IMR-90 (cell line): ENCODE results near the gene GKN2.

Source experiments
- CEBPB ChIP-seq: IDR thresholded peaks from 2 replicates; pipeline ENCODE4 v1.6.1; 2012; ENCODE audit warnings: low read depth, low read length, improper control_type of control experiment
- FOS ChIP-seq: fragments of 150-350 bp; IDR thresholded peaks from 2 replicates; pipeline ENCODE4 v1.6.1; 2016; ENCODE audit warnings: low read depth, low read length
- MAFK ChIP-seq: IDR thresholded peaks from 2 replicates; pipeline ENCODE4 v1.6.1; 2012; ENCODE audit warnings: low read depth, low read length, improper control_type of control experiment
- MXI1 ChIP-seq: IDR thresholded peaks from 2 replicates; pipeline ENCODE4 v1.6.1; 2012; ENCODE audit warnings: low read depth, mild to moderate bottlenecking, low read length, moderate library complexity, borderline replicate concordance
- NFE2L2 ChIP-seq: fragments of 150-350 bp; IDR thresholded peaks from 2 replicates; pipeline ENCODE4 v1.6.1; 2016; ENCODE audit warnings: low read depth, mild to moderate bottlenecking, low read length
- POLR2A ChIP-seq: IDR thresholded peaks from 2 replicates; pipeline ENCODE4 v1.6.1; 2012; ENCODE audit warnings: mild to moderate bottlenecking, low read depth, low read length
- RAD21 ChIP-seq: IDR thresholded peaks from 2 replicates; pipeline ENCODE4 v1.6.1; 2012; ENCODE audit warnings: low read length, improper control_type of control experiment
- RCOR1 ChIP-seq: IDR thresholded peaks from 2 replicates; pipeline ENCODE4 v1.6.1; 2012; ENCODE audit warnings: mild to moderate bottlenecking, low read length, improper control_type of control experiment; ENCODE audit not compliant: insufficient replicate concordance
- SMC3 ChIP-seq: fragments of 150-350 bp; IDR thresholded peaks from 2 replicates; pipeline ENCODE4 v1.6.1; 2016; ENCODE audit warnings: low read depth, mild to moderate bottlenecking, antibody characterized with exemption, low read length, moderate library complexity
- TF ChIP-seq, protein P1 (sequence below): conservative IDR thresholded peaks from 2 replicates; pipeline ENCODE4 v1.5.1; 2012; ENCODE audit warnings: mild to moderate bottlenecking, low read depth, low read length, improper control_type of control experiment
- TF ChIP-seq, protein P2 (sequence below): fragments of 150-350 bp; IDR thresholded peaks from 2 replicates; pipeline ENCODE4 v1.6.1; 2017; ENCODE audit warnings: mild to moderate bottlenecking, antibody characterized with exemption, low read length, low read depth

DNA sequence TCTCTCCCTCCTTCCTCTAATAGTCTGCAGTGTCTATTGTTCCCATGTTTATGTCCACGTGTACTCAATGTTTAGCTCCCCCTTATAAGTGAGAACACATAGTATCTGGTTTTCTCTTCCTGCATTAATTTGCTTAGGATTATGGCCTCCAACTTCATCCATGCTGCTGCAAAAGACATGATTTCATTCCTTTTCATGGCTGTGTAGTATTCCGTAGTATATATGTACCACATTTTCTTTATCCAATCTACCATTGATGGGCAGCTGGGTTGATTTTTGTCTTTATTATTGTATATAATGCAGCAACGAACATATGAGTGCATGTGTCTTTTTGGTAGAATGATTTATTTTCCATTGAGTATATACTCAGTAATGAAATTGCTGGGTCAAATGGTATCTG is 13.8 kb downstream of the GKN2 start:
- TF ChIP-seq, protein P1, sequence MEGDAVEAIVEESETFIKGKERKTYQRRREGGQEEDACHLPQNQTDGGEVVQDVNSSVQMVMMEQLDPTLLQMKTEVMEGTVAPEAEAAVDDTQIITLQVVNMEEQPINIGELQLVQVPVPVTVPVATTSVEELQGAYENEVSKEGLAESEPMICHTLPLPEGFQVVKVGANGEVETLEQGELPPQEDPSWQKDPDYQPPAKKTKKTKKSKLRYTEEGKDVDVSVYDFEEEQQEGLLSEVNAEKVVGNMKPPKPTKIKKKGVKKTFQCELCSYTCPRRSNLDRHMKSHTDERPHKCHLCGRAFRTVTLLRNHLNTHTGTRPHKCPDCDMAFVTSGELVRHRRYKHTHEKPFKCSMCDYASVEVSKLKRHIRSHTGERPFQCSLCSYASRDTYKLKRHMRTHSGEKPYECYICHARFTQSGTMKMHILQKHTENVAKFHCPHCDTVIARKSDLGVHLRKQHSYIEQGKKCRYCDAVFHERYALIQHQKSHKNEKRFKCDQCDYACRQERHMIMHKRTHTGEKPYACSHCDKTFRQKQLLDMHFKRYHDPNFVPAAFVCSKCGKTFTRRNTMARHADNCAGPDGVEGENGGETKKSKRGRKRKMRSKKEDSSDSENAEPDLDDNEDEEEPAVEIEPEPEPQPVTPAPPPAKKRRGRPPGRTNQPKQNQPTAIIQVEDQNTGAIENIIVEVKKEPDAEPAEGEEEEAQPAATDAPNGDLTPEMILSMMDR: no peak
- TF ChIP-seq POLR2A (no peak), MXI1 (no peak), CEBPB (no peak), RAD21 (no peak), RCOR1 (no peak), FOS (no peak), SMC3 (no peak), NFE2L2 (no peak), MAFK (no peak)
- TF ChIP-seq, protein P2, sequence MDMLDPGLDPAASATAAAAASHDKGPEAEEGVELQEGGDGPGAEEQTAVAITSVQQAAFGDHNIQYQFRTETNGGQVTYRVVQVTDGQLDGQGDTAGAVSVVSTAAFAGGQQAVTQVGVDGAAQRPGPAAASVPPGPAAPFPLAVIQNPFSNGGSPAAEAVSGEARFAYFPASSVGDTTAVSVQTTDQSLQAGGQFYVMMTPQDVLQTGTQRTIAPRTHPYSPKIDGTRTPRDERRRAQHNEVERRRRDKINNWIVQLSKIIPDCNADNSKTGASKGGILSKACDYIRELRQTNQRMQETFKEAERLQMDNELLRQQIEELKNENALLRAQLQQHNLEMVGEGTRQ: no peak
